ENCODE measurements around the gene HOXA5. TPM values are rescaled to one million over a fixed set of nuclear protein-coding genes. Genes with fewer than 3 reads are reported as not detected.

Gene HOXA5
- total and polyA plus RNA-seq, 2 donors (not counting 1 experiment from before 2014, with no cell fraction given): 18.3 to 35.6 TPM

GRCh38 chr7:27098578-27099451 lies 44.7 kb downstream of the HOXA5 start:
- H2AFZ ChIP-seq (ENCODE audit: low read length): no peak overlapping the region
- peaks cover 71% of the 10 kb centered on the region for H3K79me2 ChIP-seq (ENCODE audit: control insufficient read depth, insufficient read depth, low read length)

GRCh38 chr7:27097686-27098577 lies 45.5 kb downstream of the HOXA5 start:
- Histone ChIP-seq H3K27me3 (ENCODE audit: control insufficient read depth, insufficient read depth, low read length) (no peaks in the 10 kb centered on the region), H4K20me1 (ENCODE audit: control insufficient read depth, extremely low read depth, insufficient read depth, low read length) (no peaks in the 10 kb centered on the region), H3K4me3 (replicated peaks in 1 of 4; ENCODE audit: control extremely low read depth in 1 of 4, insufficient read depth in 1 of 4, low read depth in 3 of 4, low read length in 4 of 4) (peak overlapping the region; percentile 70 to 93 (median 84)), H3K9me3 (ENCODE audit: control insufficient read depth, insufficient read depth, low read depth, low read length) (no peaks in the 10 kb centered on the region), H3K4me1 (ENCODE audit: control insufficient read depth, extremely low read depth, insufficient read depth, low read length) (peaks cover 4% of the 10 kb centered on the region), H3K79me2 (ENCODE audit: control insufficient read depth, insufficient read depth, low read length) (peaks cover 62% of the 10 kb centered on the region), H3K27ac (ENCODE audit: insufficient read depth, low read length) (peak overlapping the region; percentile 95), H3K4me2 (ENCODE audit: extremely low read depth, insufficient read depth, low read length) (peak overlapping the region; percentile 97), H3K9ac (ENCODE audit: insufficient read depth, low read length) (peak overlapping the region; percentile 93), H3K36me3 (ENCODE audit: control insufficient read depth, insufficient read depth, low read length) (no peaks in the 10 kb centered on the region), H2AFZ (ENCODE audit: low read length) (no peak overlapping the region)
- DNase-seq (ENCODE audit: low read depth in 2 of 2): peak; percentile 53 to 55
- TF ChIP-seq CTCF (conservative IDR thresholded peaks at IDR 0.05 in 1 of 2, IDR thresholded peaks at IDR 0.05 in 1 of 2; ENCODE audit: low read depth in 1 of 2, low read length in 2 of 2) (peak in 1 of 2 donors; percentile 19), EZH2 (IDR thresholded peaks at IDR 0.05; ENCODE audit: low read length, missing control alignments) (no peak)

More at GRCh38 chr7:27098578-27099451, 44.7 kb downstream of the HOXA5 start:
- TF ChIP-seq EZH2 (IDR thresholded peaks at IDR 0.05; ENCODE audit: low read length, missing control alignments) (no peak), CTCF (conservative IDR thresholded peaks at IDR 0.05 in 1 of 2, IDR thresholded peaks at IDR 0.05 in 1 of 2; ENCODE audit: low read depth in 1 of 2, low read length in 2 of 2) (no peak)
- H3K27me3 ChIP-seq (ENCODE audit: control insufficient read depth, insufficient read depth, low read length): no peaks in the 10 kb centered on the region
- H3K4me1 ChIP-seq (ENCODE audit: control insufficient read depth, extremely low read depth, insufficient read depth, low read length): peaks cover 11% of the 10 kb centered on the region
- peak overlapping the region; percentile 95 for H3K27ac ChIP-seq (ENCODE audit: insufficient read depth, low read length)
- H3K9ac ChIP-seq (ENCODE audit: insufficient read depth, low read length): peak overlapping the region; percentile 77
- peak; percentile 69 to 93 for DNase-seq (ENCODE audit: low read depth in 2 of 2)
- peak overlapping the region; percentile 70 to 93 (median 84) for H3K4me3 ChIP-seq (replicated peaks in 1 of 4; ENCODE audit: control extremely low read depth in 1 of 4, insufficient read depth in 1 of 4, low read depth in 3 of 4, low read length in 4 of 4)
- no peaks in the 10 kb centered on the region for H3K36me3 ChIP-seq (ENCODE audit: control insufficient read depth, insufficient read depth, low read length)
- H3K4me2 ChIP-seq (ENCODE audit: extremely low read depth, insufficient read depth, low read length): peak overlapping the region; percentile 97
- no peaks in the 10 kb centered on the region for H4K20me1 ChIP-seq (ENCODE audit: control insufficient read depth, extremely low read depth, insufficient read depth, low read length)
- H3K9me3 ChIP-seq (ENCODE audit: control insufficient read depth, insufficient read depth, low read depth, low read length): no peaks in the 10 kb centered on the region

Measured in fibroblast of lung (primary cell).